SK-MEL-5 (cell line): ENCODE data around the gene ARHGAP35. TPM values are rescaled to one million over a fixed set of nuclear protein-coding genes. Genes with fewer than 3 reads are reported as not detected.

Source experiments
- DNase-seq: peaks from one replicate; pipeline ENCODE4 v3.0.0-alpha.2; 2016; ENCODE audit warnings: low read depth, low spot score
- in situ Hi-C: cut with HindIII; loops from 2 replicates; pipeline ENCODE4 v1.10.0; 2016; ENCODE audit warnings: low sequenced_read_pairs, high pct_unique_total_duplicates, low pct_unique_long_range_greater_than_20kb
- total RNA-seq: library from RNA; depleted of rRNA; stranded (reverse); fragments of >200 nt; shearing (Covaris generic); gene quantifications from 2 replicates; pipeline ENCODE4 v1.2.3, GENCODE V29; 2014

The ARHGAP35 gene
- total RNA-seq, 1 experiment from 2014 or later, result 14.2 TPM

DNA sequence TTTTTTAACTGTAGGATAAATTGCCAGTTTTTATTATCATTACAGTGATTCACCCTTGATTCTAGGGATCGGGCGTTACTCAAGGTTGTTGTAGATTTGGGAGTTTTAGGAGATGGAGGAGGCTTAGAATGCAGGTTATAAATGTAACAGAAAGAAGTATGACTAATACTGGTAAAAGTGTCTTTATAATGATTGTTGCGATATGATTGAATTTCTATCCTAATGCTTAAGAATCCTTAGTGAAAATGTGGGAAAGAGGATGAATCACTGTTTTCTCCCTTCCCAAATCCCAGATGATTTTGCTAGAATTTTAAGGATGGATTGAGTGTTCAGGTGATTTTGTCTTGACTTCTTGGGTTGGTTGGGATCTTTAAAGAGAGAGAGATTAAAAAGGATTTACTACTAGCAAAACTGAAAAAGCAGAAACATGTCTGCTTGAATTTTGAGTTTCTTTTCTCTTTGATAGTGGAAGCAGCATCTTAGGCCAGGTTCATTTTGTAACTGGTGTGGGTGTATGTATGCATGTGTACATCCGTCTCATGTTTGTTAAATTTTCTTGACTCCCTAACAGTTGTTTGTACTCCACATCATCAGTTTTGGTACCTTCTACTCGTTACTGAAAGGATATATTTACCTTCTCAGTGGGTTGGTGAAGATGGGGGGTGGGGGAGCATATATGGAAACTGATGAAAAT is 25.9 kb downstream of the ARHGAP35 start:
- DNase-seq, result no peak
- in situ Hi-C loops, result no loop called here

DNA sequence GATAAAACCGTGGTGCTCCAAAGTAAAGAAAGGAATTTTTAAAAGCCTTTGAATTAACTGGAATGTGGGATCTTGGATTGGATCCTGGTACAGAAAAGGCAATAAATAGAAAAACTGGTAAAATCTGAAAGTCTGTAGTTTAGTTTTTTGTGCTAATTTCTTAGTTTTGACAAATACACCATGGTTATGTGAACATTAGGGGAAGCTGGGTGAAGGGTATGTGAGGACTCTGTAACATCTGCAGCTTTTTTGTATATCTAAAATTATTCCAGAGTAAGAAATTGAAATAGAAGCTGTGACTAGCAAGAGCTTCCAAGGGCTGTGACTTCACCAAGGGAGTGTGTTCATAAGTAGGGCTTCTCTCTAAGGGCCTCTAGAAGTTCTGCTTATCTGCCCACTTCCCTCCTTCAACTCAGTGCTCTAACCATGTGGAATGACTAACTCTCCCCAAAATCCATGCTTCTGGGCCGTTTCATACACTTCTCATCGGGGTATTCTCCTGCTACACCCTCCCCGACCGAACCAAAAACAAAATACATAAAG is 26.5 kb downstream of the ARHGAP35 start:
- in situ Hi-C loops, result no loop called here
- DNase-seq, result no peak

DNA sequence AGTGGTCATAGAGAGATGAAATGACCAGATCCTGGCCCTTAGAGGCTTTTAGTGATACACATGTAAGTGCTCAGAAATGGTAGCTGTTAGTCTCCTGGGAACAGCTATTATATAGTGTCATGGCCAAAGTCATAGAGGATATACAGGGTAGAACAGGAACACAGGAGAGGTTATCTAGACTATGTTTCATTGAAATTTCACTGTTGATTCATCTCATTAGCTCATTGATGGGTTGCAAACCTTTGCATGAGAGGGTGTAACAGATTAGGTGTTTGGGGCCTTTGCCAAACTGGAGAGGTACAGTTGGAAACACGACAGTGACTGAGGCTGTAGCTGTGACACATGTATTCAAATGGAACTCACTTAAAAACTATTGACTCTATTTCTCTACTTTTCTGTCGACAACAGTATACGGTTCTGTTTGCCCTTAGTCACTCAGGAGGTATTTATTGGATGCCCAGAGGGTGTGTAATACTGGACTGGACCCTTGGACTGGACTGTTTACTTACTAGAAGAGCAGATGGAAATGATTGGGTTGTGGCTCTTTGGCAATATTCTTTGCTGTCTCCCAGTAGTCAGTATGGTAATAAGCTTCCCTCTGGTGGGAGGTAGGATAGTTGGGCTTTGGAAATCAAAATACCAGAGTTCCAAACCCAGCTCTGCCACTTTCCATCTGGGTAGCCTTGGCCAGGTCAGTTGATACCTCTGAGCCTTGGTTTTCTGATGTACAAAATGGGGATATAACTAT is 29.8 kb downstream of the ARHGAP35 start:
- in situ Hi-C loops, result no loop called here

DNA sequence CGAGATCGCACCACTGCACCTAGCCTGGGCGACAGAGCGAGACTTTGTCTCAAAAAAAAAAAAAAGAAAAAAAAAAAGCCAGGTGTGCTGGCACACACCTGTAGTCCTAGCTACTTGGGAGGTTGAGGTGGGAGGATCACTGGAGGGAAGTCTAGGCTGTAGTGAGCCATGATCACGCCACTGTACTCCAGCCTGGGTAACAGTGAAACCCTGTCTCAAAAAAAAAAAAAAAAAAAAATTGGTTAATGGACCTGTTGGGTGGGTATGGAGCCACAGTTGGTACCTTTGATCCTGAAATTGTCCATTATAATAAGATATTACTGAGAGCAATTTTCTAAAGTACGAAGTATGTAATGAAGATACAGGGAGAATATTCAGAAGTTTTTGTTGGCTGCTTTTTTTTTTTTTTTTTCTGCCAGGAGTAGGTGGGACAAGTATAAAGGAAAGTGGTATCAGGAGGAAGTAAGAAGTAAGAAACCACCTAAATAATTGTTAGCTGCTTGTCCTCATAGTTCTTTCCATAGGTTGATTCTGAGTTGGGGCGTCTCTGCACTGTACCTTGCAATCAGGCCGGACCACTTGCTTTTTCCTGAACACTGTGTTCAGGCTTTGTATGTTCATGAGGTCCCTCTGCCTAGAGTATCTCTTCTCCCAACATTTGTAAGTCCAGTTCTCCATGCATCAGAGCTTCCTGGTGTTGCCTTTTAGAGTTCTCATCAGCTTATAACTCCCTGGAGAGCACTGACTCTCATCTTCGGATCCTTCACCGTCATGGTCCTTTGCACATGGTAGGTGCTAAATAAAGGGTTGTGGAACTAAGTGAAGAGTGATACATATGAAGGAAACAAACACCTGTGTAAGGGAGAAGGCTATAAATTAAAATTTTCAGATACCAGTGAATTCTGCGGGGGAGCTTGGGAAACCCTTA is 31.7 kb downstream of the ARHGAP35 start:
- in situ Hi-C loops, result no loop called here

More for the DNA sequence above, 29.8 kb downstream of the ARHGAP35 start:
- DNase-seq, result no peak

DNA sequence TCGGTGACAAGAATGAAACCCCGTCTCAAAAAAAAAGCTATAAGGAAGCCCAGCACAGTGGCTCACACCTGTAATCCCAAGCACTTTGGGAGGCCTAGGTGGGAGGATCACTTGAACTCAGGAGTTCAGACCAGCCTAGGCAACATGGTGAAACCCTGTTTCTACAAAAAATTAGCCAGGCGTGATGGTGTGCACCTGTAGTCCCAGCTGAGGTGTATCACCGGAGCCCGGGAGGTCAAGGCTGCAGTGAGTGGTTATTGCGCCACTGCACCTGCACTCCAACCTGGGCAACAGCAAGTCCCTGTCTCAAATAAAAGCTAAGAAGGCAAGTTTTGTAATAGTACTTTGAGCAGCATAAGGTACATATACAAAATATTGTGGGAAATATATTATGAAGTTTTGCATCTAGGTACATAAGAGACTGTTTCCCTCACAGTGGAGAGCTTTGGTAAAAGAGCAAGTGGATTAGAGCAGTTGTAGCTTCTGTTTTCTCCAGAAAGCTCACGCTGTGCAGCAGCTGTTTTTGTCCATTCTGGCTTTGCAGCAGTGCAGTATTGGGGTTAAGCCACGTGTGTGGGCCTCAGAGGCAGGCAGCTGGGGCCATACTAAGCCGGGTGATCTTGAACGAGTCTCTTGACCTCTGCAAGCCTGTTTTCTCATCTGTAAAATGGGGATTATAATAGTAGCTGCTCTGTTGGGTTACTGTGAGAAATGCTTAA is 35.4 kb downstream of the ARHGAP35 start:
- DNase-seq, result no peak
- in situ Hi-C loops, result no loop called here

More for the DNA sequence above, 31.7 kb downstream of the ARHGAP35 start:
- DNase-seq, result no peak

DNA sequence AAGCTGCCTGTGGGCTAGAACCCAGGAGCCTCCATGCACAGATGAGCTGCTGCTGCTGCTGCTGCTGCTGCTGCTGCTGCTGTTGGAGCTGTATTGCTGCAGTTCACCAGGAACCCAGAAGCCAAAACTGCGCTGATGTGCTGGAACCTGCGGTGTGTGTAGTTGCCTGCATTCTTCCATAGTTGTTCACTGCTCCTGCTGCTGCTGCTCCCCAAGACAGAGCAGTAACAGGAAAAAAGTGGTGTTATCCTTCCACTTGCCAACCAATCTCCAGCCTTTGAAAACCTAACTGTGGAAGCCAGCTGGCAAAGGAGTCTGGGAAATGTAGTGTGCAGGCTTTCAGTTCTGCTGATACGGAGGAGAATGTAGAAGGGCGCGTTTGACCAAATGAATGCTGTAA is 37.9 kb downstream of the ARHGAP35 start:
- in situ Hi-C loops, result no loop called here
- DNase-seq, result no peak

DNA sequence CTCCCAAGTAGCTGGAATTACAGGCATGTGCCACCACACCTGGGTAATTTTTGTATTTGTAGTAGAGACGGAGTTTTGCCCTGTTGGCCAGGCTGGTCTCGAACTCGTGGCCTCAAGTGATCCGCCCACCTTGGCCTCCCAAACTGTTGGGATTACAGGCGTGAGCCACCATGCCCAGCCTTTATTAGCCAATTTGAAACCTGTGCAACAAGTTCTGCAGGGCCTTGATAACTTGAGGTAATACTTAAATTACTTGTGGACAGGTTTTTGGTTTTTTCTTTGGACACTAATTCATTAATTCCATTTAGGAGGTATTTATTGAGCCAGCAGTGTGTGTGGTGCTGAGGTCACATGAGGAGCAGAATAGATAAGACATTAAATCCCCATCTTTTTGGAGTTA is 39.5 kb downstream of the ARHGAP35 start:
- no peak for DNase-seq
- in situ Hi-C loops, result no loop called here

DNA sequence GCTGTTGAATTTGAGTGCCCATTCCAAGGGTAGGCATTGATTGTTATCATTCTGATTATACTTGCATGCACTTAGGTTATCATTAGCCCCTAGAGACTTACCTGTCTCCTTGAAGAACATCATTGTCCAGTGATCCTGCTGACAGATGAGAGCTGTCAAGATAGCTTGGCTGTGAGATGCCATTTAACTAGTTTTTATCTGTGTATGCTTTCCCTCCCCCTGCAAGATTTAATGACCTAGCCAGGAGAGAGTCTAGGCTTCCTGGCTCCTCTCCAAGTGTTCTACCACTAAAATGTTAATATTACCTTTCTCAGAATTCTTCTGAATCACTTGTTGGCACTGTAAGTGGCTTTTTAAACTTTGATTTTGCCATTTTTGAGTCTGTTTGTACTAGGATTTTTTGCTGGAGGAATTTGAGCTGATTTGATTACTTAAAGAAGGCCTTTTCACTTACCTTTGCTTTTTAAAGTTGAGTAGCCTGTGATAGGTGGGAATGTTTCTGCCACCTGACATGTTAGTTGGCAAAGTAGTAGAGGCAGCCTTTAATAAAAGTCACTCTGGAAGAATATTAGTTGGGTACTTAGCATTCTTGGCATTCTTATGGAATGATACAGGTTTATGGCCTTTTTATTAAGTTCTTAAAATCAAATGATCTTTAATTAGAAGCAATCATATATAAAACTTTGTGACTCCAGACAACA is 41.1 kb downstream of the ARHGAP35 start:
- in situ Hi-C loops, result no loop called here
- no peak for DNase-seq

DNA sequence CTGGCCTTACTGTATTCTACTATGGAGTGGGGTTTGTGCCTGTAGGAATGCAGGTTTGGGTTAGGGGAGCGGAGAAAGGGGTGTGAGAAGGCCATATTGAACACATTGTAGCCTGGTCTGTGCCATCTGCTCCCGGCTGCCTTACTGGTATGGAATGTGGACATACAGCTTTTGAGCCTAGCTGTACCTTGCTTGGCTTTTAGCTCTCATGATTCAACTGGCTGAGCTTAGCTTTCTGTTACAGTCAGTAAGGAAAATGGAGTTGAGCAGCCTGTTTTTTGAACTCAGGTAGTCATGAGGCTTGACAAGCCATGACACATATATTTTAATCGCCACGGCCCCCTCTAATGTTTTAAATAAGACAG is 41.6 kb downstream of the ARHGAP35 start:
- DNase-seq, result no peak
- in situ Hi-C loops, result no loop called here

DNA sequence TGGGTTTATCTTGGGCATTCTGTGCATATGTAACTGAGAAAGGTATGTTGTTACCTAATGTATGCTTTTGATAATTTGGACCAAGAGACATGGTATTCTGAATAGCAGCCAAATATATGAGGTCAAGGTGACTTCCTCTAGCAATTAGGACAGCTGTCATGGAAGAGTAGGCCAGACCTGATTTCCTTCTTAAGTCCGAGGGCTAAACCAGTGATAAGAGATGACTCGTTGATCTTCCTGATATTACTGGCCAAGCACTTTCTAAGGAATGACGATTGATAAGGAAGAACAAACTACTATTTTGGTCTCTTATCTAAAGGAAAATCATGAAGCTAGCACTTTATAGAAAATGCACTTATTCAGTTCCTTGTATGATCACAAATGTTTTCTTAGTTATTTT is 42.7 kb downstream of the ARHGAP35 start:
- in situ Hi-C loops, result no loop called here
- no peak for DNase-seq

DNA sequence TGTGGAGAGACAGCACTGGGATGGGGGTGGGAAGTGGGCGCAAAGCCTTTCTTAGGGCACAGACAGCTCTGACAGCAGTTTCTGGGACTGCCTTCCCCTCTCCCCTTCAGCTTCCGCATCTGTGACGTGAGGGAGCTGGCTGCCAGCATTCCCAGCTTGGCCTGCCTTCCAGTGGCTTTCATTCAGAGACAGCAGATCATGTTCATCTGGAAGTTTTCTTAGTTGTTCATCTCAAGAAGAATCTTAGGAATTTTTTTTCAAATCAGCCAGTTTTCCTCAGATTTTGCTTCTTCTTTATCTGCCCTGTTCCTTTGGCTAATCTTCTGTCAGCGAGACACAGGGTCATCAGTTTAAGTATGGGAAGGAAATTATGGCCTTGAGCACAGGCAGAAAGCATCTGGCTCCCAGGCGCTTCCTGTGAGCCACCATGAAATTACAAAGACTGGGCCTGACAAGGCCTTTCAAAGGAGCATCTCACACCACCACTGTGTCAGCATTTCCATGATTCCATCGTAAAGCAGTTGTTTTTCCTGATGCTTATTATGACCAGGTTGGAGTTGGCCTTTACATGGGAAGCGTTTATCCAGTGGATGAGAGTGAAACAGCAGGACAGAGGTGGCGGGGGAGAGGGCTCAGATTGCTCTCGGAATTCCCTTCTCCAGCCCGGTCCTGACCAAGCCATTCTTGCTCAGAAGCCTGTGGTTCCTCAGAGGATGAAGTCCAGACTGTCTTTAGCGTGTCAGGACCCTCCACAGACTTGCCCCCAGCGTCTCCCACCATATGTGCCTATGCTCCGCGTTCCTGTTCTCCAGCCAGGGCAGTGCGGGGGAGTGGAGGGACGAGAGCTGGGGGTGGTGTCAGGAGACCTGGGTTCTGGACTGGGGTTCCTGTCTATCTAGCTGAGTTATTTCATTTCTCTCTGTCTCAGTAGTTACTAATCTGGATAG is 43.6 kb downstream of the ARHGAP35 start:
- in situ Hi-C loops, result no loop called here
- no peak for DNase-seq

DNA sequence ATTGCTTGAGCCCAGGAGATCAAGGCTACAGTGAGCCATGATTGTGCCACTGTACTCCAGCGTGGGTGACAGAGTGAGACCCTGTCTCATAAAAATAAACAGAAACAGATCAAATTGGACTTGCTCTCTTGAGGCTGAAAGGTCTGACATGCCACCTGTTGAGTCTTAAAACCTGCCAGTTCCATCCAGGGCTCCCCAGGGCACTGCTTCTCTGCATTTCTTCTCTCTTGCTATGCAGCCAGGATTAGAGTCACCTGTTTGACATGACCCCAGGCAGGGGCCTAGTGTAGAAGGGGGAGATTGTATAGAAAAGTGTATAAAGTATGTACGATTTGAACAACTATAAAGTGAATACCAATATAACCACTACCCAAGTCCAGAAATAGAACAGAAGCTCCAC is 45.4 kb downstream of the ARHGAP35 start:
- DNase-seq, result no peak
- in situ Hi-C loops, result no loop called here

DNA sequence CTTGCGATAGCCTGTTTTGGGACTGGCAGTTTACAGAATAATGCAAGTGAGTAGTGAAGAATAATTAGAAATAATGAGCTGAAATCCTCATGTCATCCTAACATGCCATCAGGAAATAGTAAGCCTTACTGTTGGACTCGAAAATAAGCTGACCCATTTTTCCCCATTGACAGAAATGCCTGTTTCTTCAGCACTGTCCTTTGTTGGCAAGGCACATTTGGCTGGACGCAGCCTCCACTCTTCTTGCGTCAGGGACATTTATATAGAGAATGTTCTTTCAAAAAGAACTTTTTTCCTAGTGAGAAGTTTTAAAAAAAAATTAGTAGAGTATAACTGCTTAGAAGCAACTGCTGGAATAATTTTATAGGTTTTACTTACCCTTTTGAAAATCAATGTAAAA is 47.1 kb downstream of the ARHGAP35 start:
- no peak for DNase-seq
- in situ Hi-C loops, result no loop called here

DNA sequence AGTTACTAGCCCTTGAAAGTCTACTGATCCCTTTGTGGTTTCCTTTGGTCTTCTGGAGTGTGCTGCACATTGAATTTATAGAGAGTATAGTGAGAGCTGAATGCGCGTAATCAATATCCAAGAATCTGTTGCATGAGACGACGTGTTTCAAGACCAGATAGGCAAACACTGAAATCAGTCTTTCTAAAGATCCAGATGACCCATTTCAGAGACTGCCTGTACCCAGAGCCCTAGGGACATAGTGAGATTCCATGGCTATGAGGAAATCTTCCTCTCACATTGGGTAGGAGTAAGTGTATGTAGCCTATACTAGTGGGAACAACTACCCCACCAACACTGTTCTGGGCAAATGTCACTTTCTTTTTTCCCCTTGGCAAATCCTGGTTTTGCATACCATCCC is 48.6 kb downstream of the ARHGAP35 start:
- in situ Hi-C loops, result no loop called here

More for the DNA sequence above, 48.6 kb downstream of the ARHGAP35 start:
- no peak for DNase-seq
